ENCODE data around the gene PRRC2B. TPM values are rescaled to one million over a fixed set of nuclear protein-coding genes. Genes with fewer than 3 reads are reported as not detected.

The PRRC2B gene
- total and polyA plus RNA-seq, 2 of the 8 experiments (the other 6 are each of a cell fraction or from before 2014, with no cell fraction given) = 37.3 to 249 TPM

GRCh38 chr9:131391020-131391419 is 2.9 kb upstream of the PRRC2B start (continued):
- TF ChIP-seq CHD7 (IDR thresholded peaks at IDR 0.05; ENCODE audit: insufficient replicate concordance, low read length) (no peak), JUN (IDR thresholded peaks at IDR 0.05; ENCODE audit: low read depth, low read length) (no peak), SIRT6 (IDR thresholded peaks at IDR 0.05; ENCODE audit: low read length) (no peak), ATF3 (IDR thresholded peaks at IDR 0.05; ENCODE audit: insufficient read depth, low read depth, low read length) (no peak), MAX (IDR thresholded peaks at IDR 0.05) (no peak), PHF8 (conservative IDR thresholded peaks at IDR 0.05; ENCODE audit: low read depth, low read length) (no peak), SP4 (IDR thresholded peaks at IDR 0.05; ENCODE audit: low read length) (no peak), NANOG (IDR thresholded peaks at IDR 0.05; ENCODE audit: insufficient read depth, low read depth, low read length, poor library complexity, severe bottlenecking) (no peak), CBX5 (IDR thresholded peaks at IDR 0.05; ENCODE audit: low read depth, low read length) (no peak), EZH2 (IDR thresholded peaks at IDR 0.05; ENCODE audit: low read depth, low read length, severe bottlenecking) (no peak)

Measured in H1 (cell line).